Uterus (tissue), 2 donors: ENCODE measurements around the gene AIFM3.

Experiments used
- POLR2A ChIP-seq, 2 donors: fragments of 450-650 bp; IDR thresholded peaks; one replicate each; pipeline ENCODE4 v1.6.1; 2016; ENCODE audit warnings: antibody characterized with exemption in 2 of 2, mild to moderate bottlenecking in 1 of 2, moderate library complexity in 1 of 2
- TF ChIP-seq, protein P1 (sequence below), 4 experiments: fragments of 200-600 bp in 2 of 4; fragments of 450-650 bp in 2 of 4; sonication (generic) in 2 of 4; IDR thresholded peaks; one replicate each; pipeline ENCODE4 v1.5.1; 2016 to 2019; ENCODE audit warnings: antibody characterized with exemption in 4 of 4, mild to moderate bottlenecking in 2 of 4, moderate library complexity in 1 of 4

DNA sequence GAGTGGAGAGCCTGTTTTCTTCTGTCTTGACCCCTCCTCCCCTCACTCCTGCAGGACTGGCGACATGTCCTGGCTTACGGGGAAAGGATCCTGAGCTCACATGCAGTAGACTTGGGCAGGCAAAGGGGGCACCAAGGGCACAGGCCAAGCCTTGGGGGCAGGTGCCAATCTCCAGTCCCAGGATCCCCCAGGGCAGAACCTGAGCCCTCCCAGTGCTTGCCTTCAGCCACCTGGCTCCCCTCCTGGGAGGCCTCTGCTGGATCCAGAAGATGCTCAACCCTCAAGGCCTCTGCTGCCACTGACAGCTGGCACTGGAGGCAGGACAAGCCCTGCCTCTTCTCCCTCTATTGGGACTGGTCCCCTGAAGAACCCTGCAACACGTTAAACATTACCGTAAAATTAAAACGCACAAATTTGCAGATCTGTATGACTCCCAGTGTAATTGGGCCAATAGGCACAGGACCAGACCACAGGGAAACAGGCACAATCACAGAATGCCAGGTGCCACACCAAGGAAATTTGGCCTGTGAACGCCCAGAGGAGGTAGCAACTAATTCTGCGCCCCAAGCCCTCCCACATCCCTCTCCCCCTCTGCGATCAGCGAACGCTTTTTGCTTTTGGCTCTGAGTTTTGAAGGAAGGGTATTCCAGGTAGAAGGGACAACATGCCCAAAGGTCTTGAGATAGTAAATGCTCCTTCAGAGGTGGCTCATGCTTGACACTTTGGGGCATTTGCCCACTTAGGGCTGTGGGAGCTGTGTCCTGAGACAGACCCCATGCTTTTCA lies 14.1 kb downstream of the AIFM3 start:
- TF ChIP-seq, protein P1, sequence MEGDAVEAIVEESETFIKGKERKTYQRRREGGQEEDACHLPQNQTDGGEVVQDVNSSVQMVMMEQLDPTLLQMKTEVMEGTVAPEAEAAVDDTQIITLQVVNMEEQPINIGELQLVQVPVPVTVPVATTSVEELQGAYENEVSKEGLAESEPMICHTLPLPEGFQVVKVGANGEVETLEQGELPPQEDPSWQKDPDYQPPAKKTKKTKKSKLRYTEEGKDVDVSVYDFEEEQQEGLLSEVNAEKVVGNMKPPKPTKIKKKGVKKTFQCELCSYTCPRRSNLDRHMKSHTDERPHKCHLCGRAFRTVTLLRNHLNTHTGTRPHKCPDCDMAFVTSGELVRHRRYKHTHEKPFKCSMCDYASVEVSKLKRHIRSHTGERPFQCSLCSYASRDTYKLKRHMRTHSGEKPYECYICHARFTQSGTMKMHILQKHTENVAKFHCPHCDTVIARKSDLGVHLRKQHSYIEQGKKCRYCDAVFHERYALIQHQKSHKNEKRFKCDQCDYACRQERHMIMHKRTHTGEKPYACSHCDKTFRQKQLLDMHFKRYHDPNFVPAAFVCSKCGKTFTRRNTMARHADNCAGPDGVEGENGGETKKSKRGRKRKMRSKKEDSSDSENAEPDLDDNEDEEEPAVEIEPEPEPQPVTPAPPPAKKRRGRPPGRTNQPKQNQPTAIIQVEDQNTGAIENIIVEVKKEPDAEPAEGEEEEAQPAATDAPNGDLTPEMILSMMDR (IDR thresholded peaks at IDR 0.05) = no peak
- no peak for TF ChIP-seq POLR2A (IDR thresholded peaks at IDR 0.05)
